Naive B cell (primary cell): ENCODE measurements around the gene OR1D2. TPM values are rescaled to one million over a fixed set of nuclear protein-coding genes. Genes with fewer than 3 reads are reported as not detected.
"Not testable (repeated sequence)": the region's sequence is repeated elsewhere in the genome, so short reads cannot be mapped to it uniquely, and the experiment has no call there.

ENCODE experiments used
- ATAC-seq, 2 donors: fragments of 150-1000 bp; cut with Tn5 transposase; 2 replicates each; pipeline ENCODE4 v1.10.0; 2021; ENCODE audit warnings: low read depth in 2 of 2, mild to moderate bottlenecking in 2 of 2, moderate library complexity in 2 of 2
- DNase-seq: peaks from one replicate; pipeline ENCODE4 v3.0.0; 2022
- H3K27ac Mint-ChIP-seq, 6 donors: one replicate each; pipeline ENCODE4 v1.8.0; 2020 to 2022; ENCODE audit warnings: mild to moderate bottlenecking in 6 of 6, mixed read lengths in 6 of 6, moderate library complexity in 5 of 6, inconsistent platforms in 2 of 6
- H3K27me3 Mint-ChIP-seq, 3 donors: one replicate each; pipeline ENCODE4 v1.8.0; 2021 to 2022; ENCODE audit warnings: mixed read lengths in 3 of 3, mild to moderate bottlenecking in 1 of 3
- H3K36me3 Mint-ChIP-seq, 2 donors: one replicate each; pipeline ENCODE4 v1.8.0; 2020 to 2022; ENCODE audit warnings: mixed read lengths in 2 of 2, inconsistent platforms in 1 of 2, mild to moderate bottlenecking in 1 of 2
- H3K4me1 Mint-ChIP-seq, 3 donors: one replicate each; pipeline ENCODE4 v1.8.0; 2020 to 2022; ENCODE audit warnings: mixed read lengths in 3 of 3, inconsistent platforms in 1 of 3, mild to moderate bottlenecking in 1 of 3, moderate library complexity in 1 of 3
- H3K4me3 Mint-ChIP-seq, 8 donors: one replicate each; pipeline ENCODE4 v1.8.0; 2020 to 2022; ENCODE audit warnings: mild to moderate bottlenecking in 8 of 8, mixed read lengths in 8 of 8, moderate library complexity in 8 of 8, inconsistent platforms in 2 of 8
- H3K9me3 Mint-ChIP-seq, 7 donors: one replicate each; pipeline ENCODE4 v1.8.0; 2020 to 2022; ENCODE audit warnings: mixed read lengths in 7 of 7, mild to moderate bottlenecking in 5 of 7, inconsistent platforms in 2 of 7, moderate library complexity in 1 of 7
- polyA plus RNA-seq, 6 donors: library from polyadenylated mRNA; unstranded; fragments of 300-500 nt; fragmentation: Illumina TruSeq; gene quantifications; one replicate each; pipeline ENCODE4 v1.2.3, GENCODE V29; 2021; ENCODE audit warnings: low read depth in 6 of 6

Gene OR1D2
- polyA plus RNA-seq: not detected

GRCh38 chr17:3104322-3104721 lies at the start of gene OR1D2:
OR1D2 (minus strand) TSS chr17:3104422; CDS start chr17:3092996, 11,426 bp downstream.
- DNase-seq (no peak), ATAC-seq (no peak)
- Mint-ChIP-seq H3K36me3 (peaks cover 0 to 14% of the 10 kb centered on the region in 2 donors), H3K9me3 (peaks cover 10 to 70% (median 26%) of the 10 kb centered on the region in 7 donors), H3K27me3 (peaks cover 25 to 58% (median 45%) of the 10 kb centered on the region in 3 donors), H3K4me1 (no peaks in the 10 kb centered on the region), H3K27ac (peak within 1 kb of the TSS in 1 of 6 donors; percentile 63), H3K4me3 (no peak within 1 kb of the TSS)

GRCh38 chr17:3137494-3137893 lies 33.3 kb upstream of the OR1D2 start:
- not testable (repeated sequence) for DNase-seq, ATAC-seq, H3K4me3 Mint-ChIP-seq, H3K36me3 Mint-ChIP-seq, H3K4me1 Mint-ChIP-seq, H3K27ac Mint-ChIP-seq
- peaks cover 5 to 30% (median 15%) of the 10 kb centered on the region in 3 donors for H3K27me3 Mint-ChIP-seq
- peaks cover 4 to 19% (median 15%) of the 10 kb centered on the region in 7 donors for H3K9me3 Mint-ChIP-seq

- no peak for ATAC-seq
- Mint-ChIP-seq H3K27ac (peak within 1 kb of the TSS in 1 of 6 donors; percentile 2), H3K4me3 (no peak within 1 kb of the TSS), H3K4me1 (peaks cover 2 to 4% (median 3%) of the 10 kb centered on the region in 3 donors), H3K27me3 (peaks cover 44 to 55% (median 46%) of the 10 kb centered on the region in 3 donors), H3K9me3 (peaks cover 0 to 2% (median 0%) of the 10 kb centered on the region in 7 donors), H3K36me3 (peaks cover 0 to 4% of the 10 kb centered on the region in 2 donors)
- DNase-seq: no peak
These were observed 23.2 kb upstream of the OR1D2 start, which contains the start of gene OR1G1 for GRCh38 chr17:3127451-3127850. OR1G1 (minus strand) TSS chr17:3127551; CDS start chr17:3127551, 0 bp downstream.

- not testable (repeated sequence) for H3K27ac Mint-ChIP-seq, DNase-seq, H3K4me1 Mint-ChIP-seq, H3K4me3 Mint-ChIP-seq, H3K36me3 Mint-ChIP-seq, ATAC-seq
- peaks cover 0 to 18% (median 13%) of the 10 kb centered on the region in 7 donors for H3K9me3 Mint-ChIP-seq
- peaks cover 5 to 14% (median 7%) of the 10 kb centered on the region in 3 donors for H3K27me3 Mint-ChIP-seq
These were observed 30.4 kb downstream of the OR1D2 start for GRCh38 chr17:3073850-3074249.

- H3K9me3 Mint-ChIP-seq, H3K4me1 Mint-ChIP-seq, H3K4me3 Mint-ChIP-seq, DNase-seq, H3K27me3 Mint-ChIP-seq, H3K27ac Mint-ChIP-seq, H3K36me3 Mint-ChIP-seq: not testable (repeated sequence)
- ATAC-seq: peak; percentile 77 to 79
These were observed 39.0 kb downstream of the OR1D2 start for GRCh38 chr17:3065192-3065591.

- ATAC-seq, DNase-seq, H3K36me3 Mint-ChIP-seq, H3K27me3 Mint-ChIP-seq, H3K4me3 Mint-ChIP-seq, H3K9me3 Mint-ChIP-seq, H3K4me1 Mint-ChIP-seq: not testable (repeated sequence)
- H3K27ac Mint-ChIP-seq: peak within 1 kb of the TSS in 1 of 6 donors; percentile 58
These were observed 40.7 kb downstream of the OR1D2 start, which contains the start of gene OR1D5 for GRCh38 chr17:3063507-3063906. OR1D5 (minus strand) TSS chr17:3063607; CDS start chr17:3063607, 0 bp downstream.

- not testable (repeated sequence) for H3K9me3 Mint-ChIP-seq, ATAC-seq, H3K4me1 Mint-ChIP-seq, H3K4me3 Mint-ChIP-seq, H3K36me3 Mint-ChIP-seq, DNase-seq, H3K27me3 Mint-ChIP-seq
- peak overlapping the region in 1 of 6 donors; percentile 58 for H3K27ac Mint-ChIP-seq
These were observed 41.3 kb downstream of the OR1D2 start for GRCh38 chr17:3062824-3063377.

- not testable (repeated sequence) for H3K4me1 Mint-ChIP-seq, DNase-seq, H3K27ac Mint-ChIP-seq, H3K36me3 Mint-ChIP-seq, H3K27me3 Mint-ChIP-seq, H3K9me3 Mint-ChIP-seq, H3K4me3 Mint-ChIP-seq, ATAC-seq
These were observed 49.4 kb downstream of the OR1D2 start for GRCh38 chr17:3054868-3055267.

GRCh38 chr17:3049705-3050295 lies 54.4 kb downstream of the OR1D2 start:
- peaks cover 0 to 10% (median 0%) of the 10 kb centered on the region in 7 donors for H3K9me3 Mint-ChIP-seq
- peak overlapping the region; percentile 87 to 96 (median 93) for H3K4me3 Mint-ChIP-seq
- DNase-seq (no peak), ATAC-seq (no peak)
- no peaks in the 10 kb centered on the region for H3K36me3 Mint-ChIP-seq
- peak overlapping the region in 1 of 6 donors; percentile 65 for H3K27ac Mint-ChIP-seq
- no peaks in the 10 kb centered on the region for H3K27me3 Mint-ChIP-seq
- H3K4me1 Mint-ChIP-seq: peaks cover 0 to 17% (median 5%) of the 10 kb centered on the region in 3 donors

- peaks cover 0 to 17% (median 5%) of the 10 kb centered on the region in 3 donors for H3K4me1 Mint-ChIP-seq
- H3K27me3 Mint-ChIP-seq: peaks cover 0 to 7% (median 6%) of the 10 kb centered on the region in 3 donors
- H3K36me3 Mint-ChIP-seq: peaks cover 0 to 8% of the 10 kb centered on the region in 2 donors
- peak overlapping the region; percentile 22 to 84 (median 66) for H3K27ac Mint-ChIP-seq
- ATAC-seq (peak; percentile 96), DNase-seq (peak; percentile 87)
- peak overlapping the region; percentile 87 to 96 (median 93) for H3K4me3 Mint-ChIP-seq
- peaks cover 5 to 18% (median 8%) of the 10 kb centered on the region in 7 donors for H3K9me3 Mint-ChIP-seq
These were observed 55.3 kb downstream of the OR1D2 start for GRCh38 chr17:3048727-3049471.

GRCh38 chr17:3046753-3047152 lies 57.5 kb downstream of the OR1D2 start:
- Mint-ChIP-seq H3K36me3 (peaks cover 0 to 15% of the 10 kb centered on the region in 2 donors), H3K4me1 (peaks cover 0 to 17% (median 5%) of the 10 kb centered on the region in 3 donors), H3K9me3 (peaks cover 9 to 30% (median 17%) of the 10 kb centered on the region in 7 donors), H3K4me3 (no peak overlapping the region), H3K27me3 (peaks cover 0 to 21% (median 19%) of the 10 kb centered on the region in 3 donors), H3K27ac (no peak overlapping the region)
- ATAC-seq: no peak
- no peak for DNase-seq

GRCh38 chr17:3043737-3044365 lies 60.4 kb downstream of the OR1D2 start:
- H3K27me3 Mint-ChIP-seq: peaks cover 9 to 46% (median 41%) of the 10 kb centered on the region in 3 donors
- H3K4me1 Mint-ChIP-seq: peaks cover 5 to 22% (median 13%) of the 10 kb centered on the region in 3 donors
- no peak overlapping the region for H3K27ac Mint-ChIP-seq
- H3K9me3 Mint-ChIP-seq: peaks cover 9 to 30% (median 17%) of the 10 kb centered on the region in 7 donors
- peaks cover 0 to 15% of the 10 kb centered on the region in 2 donors for H3K36me3 Mint-ChIP-seq
- ATAC-seq: no peak
- no peak overlapping the region for H3K4me3 Mint-ChIP-seq
- no peak for DNase-seq

GRCh38 chr17:3040882-3041281 lies 63.3 kb downstream of the OR1D2 start:
- ATAC-seq: no peak
- no peak overlapping the region for H3K27ac Mint-ChIP-seq

More at GRCh38 chr17:3040882-3041281, 63.3 kb downstream of the OR1D2 start:
- H3K36me3 Mint-ChIP-seq: peaks cover 0 to 15% of the 10 kb centered on the region in 2 donors
- H3K27me3 Mint-ChIP-seq: peaks cover 9 to 48% (median 43%) of the 10 kb centered on the region in 3 donors
- H3K9me3 Mint-ChIP-seq: peaks cover 9 to 30% (median 17%) of the 10 kb centered on the region in 7 donors
- peaks cover 6 to 14% (median 14%) of the 10 kb centered on the region in 3 donors for H3K4me1 Mint-ChIP-seq
- no peak overlapping the region for H3K4me3 Mint-ChIP-seq
- no peak for DNase-seq
